Hindlimb muscle (tissue), 1 donor: ENCODE data around the gene LIMS2. TPM values are rescaled to one million over a fixed set of nuclear protein-coding genes. Genes with fewer than 3 reads are reported as not detected.

ENCODE experiments used
- DNase-seq: peaks from one replicate; pipeline ENCODE4 v3.0.0-alpha.2; 2013
- polyA plus RNA-seq: library from polyadenylated mRNA; unstranded; fragments of 120-200 nt; gene quantifications from one replicate; pipeline ENCODE4 v1.2.1, GENCODE V29; 2013; ENCODE audit not compliant: insufficient read length

The LIMS2 gene
- polyA plus RNA-seq, 1 donor, result 52.6 TPM

- no peak for DNase-seq
These were observed 41.7 kb downstream of the LIMS2 start for GRCh38 chr2:127633556-127634065.

- DNase-seq, result no peak
These were observed 42.5 kb downstream of the LIMS2 start for GRCh38 chr2:127632592-127633489.

DNA sequence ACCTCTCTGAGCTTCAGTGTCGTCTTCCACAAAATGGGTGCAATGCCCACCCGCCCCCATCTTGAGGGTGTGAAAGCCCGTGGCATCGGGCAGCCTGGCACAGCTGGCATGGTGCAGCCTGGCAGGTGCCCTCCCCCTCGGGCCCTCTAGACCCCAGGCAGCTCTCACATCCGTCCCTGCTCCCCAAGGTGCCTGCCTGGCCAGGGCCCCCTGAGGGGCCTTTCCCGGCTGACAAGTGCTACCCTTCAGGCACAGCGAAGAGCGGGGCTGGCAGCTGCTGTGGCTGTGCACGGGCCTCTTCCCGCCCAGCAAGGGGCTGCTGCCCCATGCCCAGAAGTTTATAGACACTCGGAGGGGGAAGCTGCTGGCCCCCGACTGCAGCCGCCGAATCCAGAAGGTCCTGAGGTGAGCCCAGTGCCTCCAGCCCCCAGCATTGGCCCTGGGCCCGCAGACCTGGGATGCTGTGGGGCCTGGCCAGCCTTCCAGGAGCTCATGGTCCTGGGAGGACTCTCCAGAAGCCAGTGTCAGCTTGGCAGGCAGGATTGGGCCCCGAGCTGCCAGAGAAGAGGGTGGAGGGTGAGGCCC, 43.2 kb downstream of the LIMS2 start:
- DNase-seq, result no peak

GRCh38 chr2:127631541-127631996, 43.8 kb downstream of the LIMS2 start:
- no peak for DNase-seq

- DNase-seq, result no peak
These were observed 44.3 kb downstream of the LIMS2 start for GRCh38 chr2:127630864-127631540.

- DNase-seq, result no peak
These were observed 45.0 kb downstream of the LIMS2 start for GRCh38 chr2:127630096-127630863.

- no peak for DNase-seq
These were observed 45.7 kb downstream of the LIMS2 start for GRCh38 chr2:127629637-127630036.

GRCh38 chr2:127628767-127629614, 46.3 kb downstream of the LIMS2 start:
- DNase-seq, result no peak

- DNase-seq, result no peak
These were observed 47.4 kb downstream of the LIMS2 start for GRCh38 chr2:127627740-127628571.

DNA sequence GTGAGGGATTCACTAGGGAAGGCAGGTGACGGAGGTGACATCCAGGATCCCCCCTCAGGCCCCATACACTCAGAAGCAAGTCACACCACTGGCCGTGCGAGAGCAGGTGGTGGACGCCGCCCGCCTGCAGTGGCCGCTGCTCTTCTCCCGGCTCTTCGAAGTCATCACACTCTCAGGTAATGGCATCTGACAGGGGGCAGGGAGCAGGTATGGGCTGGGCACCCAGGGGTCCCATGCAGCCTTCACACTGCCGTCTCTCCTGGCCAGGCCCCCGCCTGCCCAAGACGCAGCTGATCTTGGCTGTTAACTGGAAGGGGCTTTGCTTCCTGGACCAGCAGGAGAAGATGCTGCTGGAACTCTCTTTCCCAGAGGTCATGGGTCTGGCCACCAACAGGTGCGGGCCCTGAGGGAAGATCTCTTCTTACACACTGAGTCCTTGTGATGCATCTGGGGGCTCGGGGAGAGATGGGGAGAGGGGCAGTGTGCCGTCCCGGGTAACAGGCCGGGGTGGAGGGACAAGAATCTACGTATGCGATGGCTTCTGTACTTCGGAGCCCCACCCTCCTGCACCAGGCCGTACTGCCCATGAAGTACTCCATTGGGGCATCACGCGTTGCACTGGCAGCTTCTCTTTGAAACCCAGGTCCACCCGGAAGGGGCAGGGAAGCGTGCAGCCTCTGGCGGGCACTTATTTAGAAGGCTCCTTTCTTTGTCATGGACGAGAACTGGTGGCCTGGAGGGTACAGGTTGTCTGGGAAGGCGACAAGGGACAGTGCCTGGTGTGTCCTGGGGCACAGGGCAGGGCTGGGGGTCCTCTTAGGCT, 48.2 kb downstream of the LIMS2 start:
- no peak for DNase-seq

DNA sequence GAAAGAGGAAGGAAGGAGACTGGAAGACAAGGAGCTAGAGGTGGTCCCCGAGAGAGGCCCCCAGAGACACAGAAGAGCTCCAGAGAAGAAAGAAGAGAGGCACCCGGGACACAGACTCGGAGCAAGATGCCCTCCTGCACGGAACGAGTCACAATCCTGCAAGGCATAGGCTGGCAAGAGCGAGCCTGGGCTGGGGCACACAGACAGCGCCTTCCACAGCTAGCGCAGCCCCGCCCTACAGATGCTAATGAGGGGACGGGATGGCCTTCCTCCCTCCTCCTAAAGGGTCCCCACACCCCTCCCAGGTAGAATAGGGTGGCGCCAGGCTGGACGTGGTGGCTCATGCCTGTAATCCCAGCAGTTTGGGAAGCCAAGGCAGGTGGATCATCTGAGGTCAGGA, 49.2 kb downstream of the LIMS2 start:
- DNase-seq, result no peak

GRCh38 chr2:127625572-127625951, 49.8 kb downstream of the LIMS2 start:
- DNase-seq, result no peak

DNA sequence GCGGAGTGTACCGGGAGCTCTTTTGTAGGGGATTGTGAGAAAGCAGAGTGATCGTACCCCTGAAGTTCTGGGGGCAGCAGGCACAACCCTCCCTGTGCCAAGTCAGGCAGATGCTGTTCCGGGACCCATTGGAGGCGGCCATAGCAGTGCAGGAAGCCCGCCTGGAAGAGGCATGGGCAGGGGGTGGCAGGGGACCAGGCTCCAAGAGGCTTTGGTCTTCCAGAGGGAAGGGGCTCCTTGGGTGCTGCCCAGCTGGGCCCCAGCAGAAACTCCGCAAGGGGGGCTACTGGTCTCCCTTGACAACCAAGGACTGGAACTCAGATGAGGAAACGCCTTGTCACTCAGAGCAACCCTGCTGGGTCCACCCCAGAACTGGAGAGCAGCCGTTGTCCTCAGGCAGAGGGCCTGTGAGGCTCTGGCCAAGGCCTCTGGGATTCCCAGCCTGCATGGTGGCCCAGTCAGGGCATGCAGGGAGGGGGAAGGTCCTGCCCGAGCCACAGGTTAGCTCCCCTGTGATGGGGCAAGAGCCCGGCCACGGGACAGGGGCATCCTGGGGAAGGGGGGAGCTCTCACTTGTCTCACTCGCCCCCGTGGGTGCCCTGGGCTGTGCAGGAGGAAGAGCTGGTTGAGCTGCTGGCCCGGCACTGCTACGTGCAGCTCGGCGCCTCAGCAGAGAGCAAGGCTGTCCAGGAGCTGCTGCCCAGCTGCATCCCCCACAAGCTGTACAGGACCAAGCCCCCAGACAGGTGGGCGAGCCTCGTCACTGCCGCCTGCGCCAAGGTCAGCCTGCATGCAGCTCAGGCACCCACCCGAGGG, 50.4 kb downstream of the LIMS2 start:
- DNase-seq, result no peak

- no peak for DNase-seq
These were observed 51.0 kb downstream of the LIMS2 start for GRCh38 chr2:127624320-127624755.

DNA sequence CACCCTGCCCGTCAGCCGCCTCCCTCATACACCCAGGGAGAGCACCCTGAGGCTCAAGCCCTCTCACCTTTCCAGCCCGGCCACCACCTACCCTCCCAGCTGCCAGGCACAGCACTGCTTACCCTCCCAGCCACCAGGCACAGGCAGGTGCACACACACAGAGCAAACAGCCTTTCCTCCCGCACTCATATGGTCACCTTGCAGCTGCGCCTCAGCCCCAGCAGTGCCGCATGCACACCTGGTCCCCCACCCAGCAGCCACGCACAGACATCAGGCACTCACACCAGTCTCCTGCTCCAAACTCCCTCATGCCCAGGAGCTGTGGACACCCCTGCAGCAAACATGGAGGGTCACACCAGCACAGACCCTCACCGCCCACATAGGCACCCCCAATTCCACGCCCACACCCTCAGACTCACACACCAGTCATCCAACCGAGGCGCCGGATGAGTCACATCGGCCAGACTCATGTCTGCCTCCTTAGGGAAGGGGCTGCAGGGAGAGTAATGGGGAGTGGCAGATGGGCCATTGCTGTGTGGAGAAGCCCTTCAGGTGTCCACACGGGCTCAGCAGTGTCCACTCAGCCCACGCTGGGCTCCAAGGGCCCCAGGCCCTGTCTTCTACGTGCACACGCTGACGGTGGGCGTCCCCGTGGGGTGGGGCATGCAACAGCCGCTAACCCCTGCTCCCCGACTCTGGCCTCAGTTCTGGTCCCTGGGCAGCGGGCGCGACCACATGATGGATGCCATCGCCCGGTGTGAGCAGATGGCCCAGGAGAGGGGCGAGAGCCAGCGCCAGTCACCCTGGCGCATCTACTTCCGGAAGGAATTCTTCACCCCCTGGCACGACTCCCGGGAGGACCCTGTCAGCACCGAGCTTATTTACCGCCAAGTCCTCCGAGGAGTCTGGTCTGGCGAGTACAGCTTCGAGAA, 51.7 kb downstream of the LIMS2 start:
- DNase-seq, result no peak

DNA sequence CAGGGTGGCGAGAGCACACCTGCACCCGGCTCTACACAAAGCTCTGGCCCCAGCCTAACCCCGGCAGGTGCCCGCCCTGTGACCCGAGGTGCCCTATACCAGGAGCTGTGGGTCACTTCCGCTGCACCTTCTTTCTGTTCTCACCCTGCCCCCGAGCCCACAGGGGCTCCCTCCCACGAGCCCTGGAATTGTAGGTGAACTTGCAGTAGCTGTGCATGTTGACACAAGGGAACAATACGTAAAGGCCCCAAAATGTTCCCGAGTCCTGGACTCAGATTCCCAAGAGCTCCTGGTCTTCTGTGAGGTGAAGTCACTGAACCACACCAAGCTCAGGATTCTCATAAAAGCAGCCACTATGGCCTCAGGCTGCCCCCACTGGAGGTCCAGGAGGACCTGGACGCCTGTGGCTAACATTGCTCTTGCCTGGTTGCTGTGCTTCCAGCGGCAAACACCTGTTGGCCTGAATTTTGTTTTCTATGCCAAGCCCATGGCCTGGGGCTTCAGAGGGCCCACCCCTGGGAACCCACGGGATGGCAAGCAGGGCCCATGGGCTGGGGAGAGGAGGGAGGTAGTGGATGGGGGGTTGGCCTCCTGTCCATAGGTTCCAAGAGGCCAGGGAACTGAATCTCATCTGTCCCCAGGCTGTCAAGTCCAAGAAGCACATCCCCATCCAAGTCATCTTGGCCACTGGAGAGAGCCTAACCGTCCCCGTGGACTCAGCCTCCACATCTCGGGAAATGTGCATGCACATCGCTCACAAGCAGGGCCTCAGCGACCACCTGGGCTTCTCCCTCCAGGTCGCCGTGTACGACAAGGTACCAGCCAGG, 52.6 kb downstream of the LIMS2 start:
- no peak for DNase-seq
